Liver (tissue), 9 donors: Measurements from ENCODE around the gene KRTAP1-4. TPM values are rescaled to one million over a fixed set of nuclear protein-coding genes. Genes with fewer than 3 reads are reported as not detected.

ENCODE experiments used
- DNase-seq: peaks from one replicate; pipeline ENCODE4 v3.0.0-alpha.2; 2017; ENCODE audit warnings: low spot score
- H3K27ac ChIP-seq, 2 donors: one replicate each; pipeline ENCODE4 v1.7.0; 2013; ENCODE audit warnings: inconsistent platforms in 2 of 2, low read length in 2 of 2, control low read depth in 1 of 2, low read depth in 1 of 2, mild to moderate bottlenecking in 1 of 2
- H3K27me3 ChIP-seq, 4 donors: one replicate each; pipeline versions ENCODE4 v1.6.1 to v1.7.0; 2013; ENCODE audit warnings: low read length in 3 of 4, inconsistent platforms in 1 of 4, mild to moderate bottlenecking in 1 of 4, moderate library complexity in 1 of 4; ENCODE audit not compliant: control insufficient read depth in 4 of 4, insufficient read depth in 4 of 4
- H3K36me3 ChIP-seq, 4 donors: one replicate each; pipeline versions ENCODE4 v1.6.1 to v1.7.0; 2013; ENCODE audit warnings: low read length in 3 of 4, mild to moderate bottlenecking in 3 of 4, low read depth in 1 of 4, moderate library complexity in 1 of 4; ENCODE audit not compliant: control insufficient read depth in 4 of 4, insufficient read depth in 3 of 4
- H3K4me1 ChIP-seq, 4 donors: one replicate each; pipeline versions ENCODE4 v1.6.1 to v1.7.0; 2013; ENCODE audit warnings: low read length in 3 of 4, mild to moderate bottlenecking in 3 of 4, moderate library complexity in 1 of 4; ENCODE audit not compliant: control insufficient read depth in 4 of 4, insufficient read depth in 4 of 4
- H3K4me3 ChIP-seq, 3 donors: one replicate each; pipeline versions ENCODE4 v1.6.1 to v1.7.0; 2013; ENCODE audit warnings: low read length in 3 of 3, control low read depth in 1 of 3, low read depth in 1 of 3, mild to moderate bottlenecking in 1 of 3
- H3K9ac ChIP-seq, 2 donors: one replicate each; pipeline ENCODE4 v1.7.0; 2013; ENCODE audit warnings: low read length in 2 of 2, mild to moderate bottlenecking in 2 of 2, moderate library complexity in 2 of 2, control low read depth in 1 of 2, low read depth in 1 of 2
- H3K9me3 ChIP-seq, 4 donors: one replicate each; pipeline versions ENCODE4 v1.6.1 to v1.7.0; 2013; ENCODE audit warnings: low read length in 3 of 4; ENCODE audit not compliant: control insufficient read depth in 4 of 4
- FOXA1 ChIP-seq: IDR thresholded peaks from 2 replicates; pipeline ENCODE4 v1.6.1; 2016; ENCODE audit warnings: antibody characterized with exemption
- FOXA2 ChIP-seq: IDR thresholded peaks from 2 replicates; pipeline ENCODE4 v1.6.1; 2016; ENCODE audit warnings: antibody characterized with exemption
- HNF4A ChIP-seq, 2 donors: conservative IDR thresholded peaks; 2 replicates each; pipeline ENCODE4 v1.6.1; 2016; ENCODE audit warnings: antibody characterized with exemption in 2 of 2, mild to moderate bottlenecking in 2 of 2
- HNF4G ChIP-seq: IDR thresholded peaks from 2 replicates; pipeline ENCODE4 v1.6.1; 2016; ENCODE audit warnings: antibody characterized with exemption
- JUND ChIP-seq, 2 donors: IDR thresholded peaks; 2 replicates each; pipeline ENCODE4 v1.6.1; 2016; ENCODE audit warnings: antibody characterized with exemption in 2 of 2
- NR2F2 ChIP-seq: IDR thresholded peaks from 2 replicates; pipeline ENCODE4 v1.6.1; 2016; ENCODE audit warnings: antibody characterized with exemption
- RAD21 ChIP-seq, 2 donors: IDR thresholded peaks; 2 replicates each; pipeline ENCODE4 v1.6.1; 2016; ENCODE audit warnings: antibody characterized with exemption in 2 of 2, mild to moderate bottlenecking in 2 of 2
- RXRA ChIP-seq, 2 donors: IDR thresholded peaks; 2 replicates each; pipeline ENCODE4 v1.6.1; 2017 to 2018; ENCODE audit warnings: antibody characterized with exemption in 2 of 2, mild to moderate bottlenecking in 1 of 2
- SP1 ChIP-seq: IDR thresholded peaks from 2 replicates; pipeline ENCODE4 v1.6.1; 2018; ENCODE audit warnings: antibody characterized with exemption, mild to moderate bottlenecking
- TAF1 ChIP-seq: conservative IDR thresholded peaks from 2 replicates; pipeline ENCODE4 v1.6.1; 2016; ENCODE audit warnings: antibody characterized with exemption, mild to moderate bottlenecking
- YY1 ChIP-seq: IDR thresholded peaks from 2 replicates; pipeline ENCODE4 v1.6.1; 2016; ENCODE audit warnings: antibody characterized with exemption, mild to moderate bottlenecking
- WGBS: extraction: QIAGEN DNeasy Blood & Tissue Kit; methylation state at CpG from one replicate; pipeline ENCODE4 v1.1.7; 2013; 5-methylcytosine and 5-hydroxymethylcytosine counted together
- polyA plus RNA-seq, 2 donors: library from polyadenylated mRNA; stranded (reverse) in 1 of 2; unstranded in 1 of 2; fragments of 200-250 nt in 1 of 2; fragments of >200 nt in 1 of 2; fragmentation: Nextera tagmentation in 1 of 2; extraction: Ambion mirVana in 1 of 2; gene quantifications; one replicate each; pipeline versions ENCODE4 v1.2.1 to v1.2.3, GENCODE V29; 2013 to 2015
- total RNA-seq, 2 donors: library from RNA; depleted of rRNA; stranded (reverse); fragments of >200 nt; gene quantifications; one replicate each; pipeline ENCODE4 v1.2.3, GENCODE V29; 2014
- TF ChIP-seq, protein P1 (sequence below): IDR thresholded peaks from 2 replicates; pipeline ENCODE4 v1.6.1; 2016; ENCODE audit warnings: antibody characterized with exemption
- TF ChIP-seq, protein P2 (sequence below): fragments of 150-350 bp; IDR thresholded peaks from 2 replicates; pipeline ENCODE4 v1.5.1; 2017; ENCODE audit warnings: improper control_type of control experiment, low read depth, low read length; ENCODE audit not compliant: missing input control
- TF ChIP-seq, protein P3 (sequence below): IDR thresholded peaks from 2 replicates; pipeline ENCODE4 v1.6.1; 2016; ENCODE audit warnings: antibody characterized with exemption
- TF ChIP-seq, protein P4 (sequence below): IDR thresholded peaks from 2 replicates; pipeline ENCODE4 v1.6.1; 2016; ENCODE audit warnings: antibody characterized with exemption, mild to moderate bottlenecking
- donor health status: healthy.
- donor health status: healthy.
- donor health status: healthy.
- donor health status: healthy.
- donor health status: healthy.

Gene KRTAP1-4
- total and polyA plus RNA-seq, 4 donors = not detected

DNA sequence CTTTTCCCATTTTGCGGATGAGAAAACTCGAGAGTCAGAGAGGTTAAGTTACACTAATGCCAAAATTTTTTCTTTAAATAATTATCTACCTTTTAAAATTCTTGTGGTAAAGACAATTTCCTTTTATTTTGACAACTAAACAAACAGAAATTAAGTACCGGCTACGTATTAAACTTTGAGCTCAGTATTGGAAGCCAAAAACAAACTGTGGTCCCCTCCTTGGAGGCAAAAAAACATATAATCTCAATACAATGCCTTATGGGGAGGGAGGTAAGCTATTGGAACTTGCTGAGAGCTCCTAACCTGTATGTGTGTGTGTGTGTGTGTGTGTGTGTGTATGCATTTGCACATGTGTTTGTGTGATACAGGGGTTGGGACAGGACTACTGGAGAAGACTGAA lies 33.5 kb upstream of the KRTAP1-4 start:
- 77% methylated on average over 4 of the region's 4 CpGs for WGBS
- Histone ChIP-seq H3K9ac (no peak overlapping the region), H3K9me3 (no peaks in the 10 kb centered on the region), H3K4me1 (no peaks in the 10 kb centered on the region), H3K36me3 (no peaks in the 10 kb centered on the region), H3K4me3 (no peak overlapping the region), H3K27ac (no peak overlapping the region), H3K27me3 (peaks cover 0 to 9% (median 0%) of the 10 kb centered on the region in 4 donors)
- TF ChIP-seq YY1 (no peak), HNF4A (conservative IDR thresholded peaks at IDR 0.05) (no peak), TAF1 (no peak), RXRA (IDR thresholded peaks at IDR 0.05) (no peak), FOXA2 (no peak), RAD21 (IDR thresholded peaks at IDR 0.05) (no peak), SP1 (no peak), FOXA1 (no peak), HNF4G (no peak), NR2F2 (no peak), JUND (IDR thresholded peaks at IDR 0.05) (no peak)
- TF ChIP-seq, protein P1, sequence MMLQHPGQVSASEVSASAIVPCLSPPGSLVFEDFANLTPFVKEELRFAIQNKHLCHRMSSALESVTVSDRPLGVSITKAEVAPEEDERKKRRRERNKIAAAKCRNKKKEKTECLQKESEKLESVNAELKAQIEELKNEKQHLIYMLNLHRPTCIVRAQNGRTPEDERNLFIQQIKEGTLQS = no peak
- TF ChIP-seq, protein P2, sequence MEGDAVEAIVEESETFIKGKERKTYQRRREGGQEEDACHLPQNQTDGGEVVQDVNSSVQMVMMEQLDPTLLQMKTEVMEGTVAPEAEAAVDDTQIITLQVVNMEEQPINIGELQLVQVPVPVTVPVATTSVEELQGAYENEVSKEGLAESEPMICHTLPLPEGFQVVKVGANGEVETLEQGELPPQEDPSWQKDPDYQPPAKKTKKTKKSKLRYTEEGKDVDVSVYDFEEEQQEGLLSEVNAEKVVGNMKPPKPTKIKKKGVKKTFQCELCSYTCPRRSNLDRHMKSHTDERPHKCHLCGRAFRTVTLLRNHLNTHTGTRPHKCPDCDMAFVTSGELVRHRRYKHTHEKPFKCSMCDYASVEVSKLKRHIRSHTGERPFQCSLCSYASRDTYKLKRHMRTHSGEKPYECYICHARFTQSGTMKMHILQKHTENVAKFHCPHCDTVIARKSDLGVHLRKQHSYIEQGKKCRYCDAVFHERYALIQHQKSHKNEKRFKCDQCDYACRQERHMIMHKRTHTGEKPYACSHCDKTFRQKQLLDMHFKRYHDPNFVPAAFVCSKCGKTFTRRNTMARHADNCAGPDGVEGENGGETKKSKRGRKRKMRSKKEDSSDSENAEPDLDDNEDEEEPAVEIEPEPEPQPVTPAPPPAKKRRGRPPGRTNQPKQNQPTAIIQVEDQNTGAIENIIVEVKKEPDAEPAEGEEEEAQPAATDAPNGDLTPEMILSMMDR = no peak
- TF ChIP-seq, protein P3, sequence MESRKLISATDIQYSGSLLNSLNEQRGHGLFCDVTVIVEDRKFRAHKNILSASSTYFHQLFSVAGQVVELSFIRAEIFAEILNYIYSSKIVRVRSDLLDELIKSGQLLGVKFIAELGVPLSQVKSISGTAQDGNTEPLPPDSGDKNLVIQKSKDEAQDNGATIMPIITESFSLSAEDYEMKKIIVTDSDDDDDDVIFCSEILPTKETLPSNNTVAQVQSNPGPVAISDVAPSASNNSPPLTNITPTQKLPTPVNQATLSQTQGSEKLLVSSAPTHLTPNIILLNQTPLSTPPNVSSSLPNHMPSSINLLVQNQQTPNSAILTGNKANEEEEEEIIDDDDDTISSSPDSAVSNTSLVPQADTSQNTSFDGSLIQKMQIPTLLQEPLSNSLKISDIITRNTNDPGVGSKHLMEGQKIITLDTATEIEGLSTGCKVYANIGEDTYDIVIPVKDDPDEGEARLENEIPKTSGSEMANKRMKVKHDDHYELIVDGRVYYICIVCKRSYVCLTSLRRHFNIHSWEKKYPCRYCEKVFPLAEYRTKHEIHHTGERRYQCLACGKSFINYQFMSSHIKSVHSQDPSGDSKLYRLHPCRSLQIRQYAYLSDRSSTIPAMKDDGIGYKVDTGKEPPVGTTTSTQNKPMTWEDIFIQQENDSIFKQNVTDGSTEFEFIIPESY = no peak
- TF ChIP-seq, protein P4, sequence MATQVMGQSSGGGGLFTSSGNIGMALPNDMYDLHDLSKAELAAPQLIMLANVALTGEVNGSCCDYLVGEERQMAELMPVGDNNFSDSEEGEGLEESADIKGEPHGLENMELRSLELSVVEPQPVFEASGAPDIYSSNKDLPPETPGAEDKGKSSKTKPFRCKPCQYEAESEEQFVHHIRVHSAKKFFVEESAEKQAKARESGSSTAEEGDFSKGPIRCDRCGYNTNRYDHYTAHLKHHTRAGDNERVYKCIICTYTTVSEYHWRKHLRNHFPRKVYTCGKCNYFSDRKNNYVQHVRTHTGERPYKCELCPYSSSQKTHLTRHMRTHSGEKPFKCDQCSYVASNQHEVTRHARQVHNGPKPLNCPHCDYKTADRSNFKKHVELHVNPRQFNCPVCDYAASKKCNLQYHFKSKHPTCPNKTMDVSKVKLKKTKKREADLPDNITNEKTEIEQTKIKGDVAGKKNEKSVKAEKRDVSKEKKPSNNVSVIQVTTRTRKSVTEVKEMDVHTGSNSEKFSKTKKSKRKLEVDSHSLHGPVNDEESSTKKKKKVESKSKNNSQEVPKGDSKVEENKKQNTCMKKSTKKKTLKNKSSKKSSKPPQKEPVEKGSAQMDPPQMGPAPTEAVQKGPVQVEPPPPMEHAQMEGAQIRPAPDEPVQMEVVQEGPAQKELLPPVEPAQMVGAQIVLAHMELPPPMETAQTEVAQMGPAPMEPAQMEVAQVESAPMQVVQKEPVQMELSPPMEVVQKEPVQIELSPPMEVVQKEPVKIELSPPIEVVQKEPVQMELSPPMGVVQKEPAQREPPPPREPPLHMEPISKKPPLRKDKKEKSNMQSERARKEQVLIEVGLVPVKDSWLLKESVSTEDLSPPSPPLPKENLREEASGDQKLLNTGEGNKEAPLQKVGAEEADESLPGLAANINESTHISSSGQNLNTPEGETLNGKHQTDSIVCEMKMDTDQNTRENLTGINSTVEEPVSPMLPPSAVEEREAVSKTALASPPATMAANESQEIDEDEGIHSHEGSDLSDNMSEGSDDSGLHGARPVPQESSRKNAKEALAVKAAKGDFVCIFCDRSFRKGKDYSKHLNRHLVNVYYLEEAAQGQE = no peak
- DNase-seq = no peak

DNA sequence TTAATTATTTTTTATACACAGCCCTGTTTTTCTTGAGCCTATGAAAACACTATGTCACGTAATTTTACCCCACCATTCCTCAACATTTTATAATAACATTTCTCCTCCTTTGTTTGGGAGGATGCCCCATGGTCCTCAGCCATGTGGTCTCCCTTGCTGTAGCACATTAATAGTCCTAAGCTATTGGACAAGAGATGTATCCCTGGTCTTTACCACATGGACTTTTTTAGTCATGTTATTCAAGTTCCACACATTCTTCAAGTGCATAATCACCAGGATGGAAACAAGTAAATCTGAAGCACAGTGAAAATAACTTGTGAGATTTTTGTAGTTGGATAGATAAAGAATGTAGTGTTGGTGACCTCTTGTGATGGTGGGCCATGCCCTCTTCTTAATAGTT lies 32.0 kb upstream of the KRTAP1-4 start:
- TF ChIP-seq SP1 = no peak
- H3K9ac ChIP-seq = no peak overlapping the region
- no peak for DNase-seq
- 72% methylated on average over 1 of the region's 1 CpG for WGBS
- no peak overlapping the region for H3K4me3 ChIP-seq
- no peaks in the 10 kb centered on the region for H3K36me3 ChIP-seq
- H3K27ac ChIP-seq = no peak overlapping the region
- peaks cover 0 to 9% (median 0%) of the 10 kb centered on the region in 4 donors for H3K27me3 ChIP-seq
- no peaks in the 10 kb centered on the region for H3K4me1 ChIP-seq
- H3K9me3 ChIP-seq = no peaks in the 10 kb centered on the region
